HG03565 (cell line): ENCODE measurements around the gene DOP1A.

ENCODE experiments used
- ATAC-seq: cut with Tn5 transposase; IDR thresholded peaks from one replicate; pipeline ENCODE4 v1.9.1; 2021; ENCODE audit warnings: mild to moderate bottlenecking, moderate library complexity; ENCODE audit not compliant: unreplicated experiment

The DOP1A gene

GRCh38 chr6:83067448-83068439 lies at the start of gene DOP1A:
TSS of gene DOP1A (plus strand) at chr6:83067671. CDS start at chr6:83096978, 29,307 bp downstream.
- peak; percentile 74 for ATAC-seq

GRCh38 chr6:83019741-83020140 lies 47.7 kb upstream of the DOP1A start:
- ATAC-seq, result no peak

DNA sequence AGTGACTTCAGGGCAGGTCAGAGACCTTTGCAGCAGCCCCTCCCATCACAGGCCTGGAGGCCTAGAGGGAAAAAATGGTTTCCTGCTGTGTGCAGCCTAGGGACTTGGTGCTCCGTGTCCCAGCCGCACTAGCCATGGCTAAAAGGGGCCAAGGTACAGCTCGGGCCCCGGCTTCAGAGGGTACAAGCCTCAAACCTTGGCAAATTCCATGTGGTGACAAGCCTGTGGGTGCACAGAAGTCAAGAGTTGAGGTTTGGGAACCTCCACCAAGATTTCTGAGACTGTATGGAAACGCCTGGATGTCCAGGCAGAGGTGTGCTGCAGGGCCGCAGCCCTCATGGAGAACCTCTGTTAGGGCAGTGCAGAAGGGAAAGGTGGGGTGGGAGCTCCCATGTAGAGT lies 35.8 kb upstream of the DOP1A start:
- no peak for ATAC-seq

GRCh38 chr6:83038246-83038645 lies 29.2 kb upstream of the DOP1A start:
- no peak for ATAC-seq

DNA sequence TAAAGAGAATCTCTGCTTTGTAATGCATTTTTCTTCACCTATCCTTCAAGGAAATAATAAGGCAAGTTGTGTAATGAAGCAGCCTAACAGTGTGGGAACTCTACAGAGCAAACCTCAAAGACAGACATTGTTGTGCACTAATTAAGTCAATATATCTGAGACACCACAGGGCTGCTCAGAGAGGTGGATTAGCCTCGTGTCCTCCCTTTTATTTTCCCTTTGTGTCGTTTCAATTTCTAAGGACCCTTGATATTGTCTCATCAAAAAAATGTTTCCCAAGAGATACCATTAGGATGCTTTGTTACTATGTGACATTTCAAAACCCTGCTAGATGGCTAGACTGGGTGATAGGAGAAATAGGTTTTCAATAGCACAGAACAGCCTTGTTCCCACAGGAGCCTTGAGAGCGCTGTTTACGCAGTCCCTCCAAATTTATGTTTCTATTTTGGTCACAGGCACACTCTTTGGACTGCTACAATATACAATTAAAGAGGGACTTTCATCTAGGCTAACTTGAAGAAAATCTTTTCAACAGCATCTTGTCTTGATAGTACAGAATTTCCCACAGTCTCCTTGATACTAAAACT lies 24.9 kb upstream of the DOP1A start:
- no peak for ATAC-seq

DNA sequence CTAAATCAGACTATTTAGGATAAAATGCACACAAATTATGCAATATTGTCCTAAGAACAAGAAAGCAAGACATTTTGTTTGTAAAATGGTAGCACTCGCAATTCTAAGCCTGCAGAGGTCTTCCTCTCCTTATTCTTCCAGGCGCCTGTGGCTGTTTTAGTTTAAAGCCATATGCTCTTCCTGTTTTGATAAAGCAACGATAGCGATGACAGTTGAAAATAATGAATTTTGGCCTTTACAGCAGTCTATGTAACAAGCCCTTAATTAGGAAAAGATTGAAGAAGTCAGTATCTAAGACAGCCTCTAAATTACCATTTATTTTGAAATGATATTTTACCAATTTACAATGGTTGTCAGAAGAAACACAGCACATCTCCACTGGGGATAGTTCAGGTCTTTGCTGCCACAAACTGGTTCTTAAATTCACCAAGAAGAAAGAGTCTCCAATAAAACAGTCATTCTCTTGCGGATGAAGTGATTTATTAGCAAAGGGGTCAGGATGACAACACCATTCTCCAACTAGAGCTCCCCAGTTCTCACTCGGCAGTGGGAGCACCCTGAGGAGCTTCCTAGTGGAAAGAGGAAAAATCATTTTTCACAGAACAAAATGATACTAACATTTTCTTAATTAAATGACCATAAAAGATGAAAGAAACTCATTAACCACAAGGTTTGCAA lies 23.2 kb upstream of the DOP1A start:
- no peak for ATAC-seq

- ATAC-seq, result no peak
Observed at GRCh38 chr6:83047065-83047754, 20.3 kb upstream of the DOP1A start.

- ATAC-seq, result no peak
Observed at GRCh38 chr6:83051377-83052172, 15.9 kb upstream of the DOP1A start.

DNA sequence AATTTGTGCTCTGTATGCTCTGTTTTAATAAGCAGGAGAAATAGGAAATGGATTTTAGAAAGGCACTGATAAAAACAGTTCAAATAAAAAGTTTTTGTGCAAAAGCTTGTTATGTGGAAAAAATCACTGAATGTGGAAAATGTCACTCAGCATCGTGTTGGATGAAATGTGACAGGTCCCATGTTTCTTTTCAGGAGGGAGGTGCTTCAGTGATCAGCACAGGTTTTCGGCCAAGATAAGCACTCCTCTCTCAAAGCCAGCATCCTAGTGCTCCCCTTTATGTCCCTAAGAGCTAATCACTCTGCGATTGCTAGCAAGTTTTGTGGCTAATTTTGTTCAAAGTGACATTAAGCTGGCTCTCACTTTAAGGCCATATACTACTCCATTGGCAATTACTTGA lies 13.8 kb upstream of the DOP1A start:
- ATAC-seq, result no peak

GRCh38 chr6:83055366-83055964 lies 12.0 kb upstream of the DOP1A start:
- no peak for ATAC-seq

DNA sequence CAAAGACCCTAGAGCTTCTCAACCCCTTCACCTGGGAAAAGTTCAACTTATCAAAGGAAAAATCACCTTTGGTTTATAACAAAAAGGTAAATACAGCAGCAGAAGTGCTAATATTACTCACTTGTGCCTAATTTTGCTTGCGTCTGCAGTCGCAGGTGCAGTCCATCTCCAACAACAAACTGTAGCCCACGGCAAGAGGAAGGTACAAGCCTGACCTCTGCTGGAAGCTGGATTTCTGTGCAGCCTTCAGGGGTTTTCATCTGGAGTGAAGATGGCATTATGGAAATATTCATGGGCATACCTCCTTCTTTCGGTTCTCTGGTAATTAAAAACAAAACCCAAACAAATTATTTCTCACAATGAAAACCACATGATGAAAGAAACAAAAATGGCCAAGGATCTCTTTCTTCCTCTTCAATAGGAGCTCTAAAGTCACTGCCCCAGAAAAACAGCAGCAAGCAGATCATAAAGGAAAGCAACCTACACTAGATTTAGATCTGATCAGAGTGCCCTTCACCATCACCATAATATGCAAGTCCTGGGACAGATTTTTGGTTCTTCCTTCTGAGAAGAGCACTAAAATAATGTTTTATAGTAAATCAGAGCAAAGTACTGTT lies 9.7 kb upstream of the DOP1A start:
- ATAC-seq, result peak; percentile 85

- ATAC-seq, result no peak
Observed at GRCh38 chr6:83061190-83061589, 6.3 kb upstream of the DOP1A start.

- ATAC-seq, result no peak
Observed at GRCh38 chr6:83062225-83062624, 5.2 kb upstream of the DOP1A start.

DNA sequence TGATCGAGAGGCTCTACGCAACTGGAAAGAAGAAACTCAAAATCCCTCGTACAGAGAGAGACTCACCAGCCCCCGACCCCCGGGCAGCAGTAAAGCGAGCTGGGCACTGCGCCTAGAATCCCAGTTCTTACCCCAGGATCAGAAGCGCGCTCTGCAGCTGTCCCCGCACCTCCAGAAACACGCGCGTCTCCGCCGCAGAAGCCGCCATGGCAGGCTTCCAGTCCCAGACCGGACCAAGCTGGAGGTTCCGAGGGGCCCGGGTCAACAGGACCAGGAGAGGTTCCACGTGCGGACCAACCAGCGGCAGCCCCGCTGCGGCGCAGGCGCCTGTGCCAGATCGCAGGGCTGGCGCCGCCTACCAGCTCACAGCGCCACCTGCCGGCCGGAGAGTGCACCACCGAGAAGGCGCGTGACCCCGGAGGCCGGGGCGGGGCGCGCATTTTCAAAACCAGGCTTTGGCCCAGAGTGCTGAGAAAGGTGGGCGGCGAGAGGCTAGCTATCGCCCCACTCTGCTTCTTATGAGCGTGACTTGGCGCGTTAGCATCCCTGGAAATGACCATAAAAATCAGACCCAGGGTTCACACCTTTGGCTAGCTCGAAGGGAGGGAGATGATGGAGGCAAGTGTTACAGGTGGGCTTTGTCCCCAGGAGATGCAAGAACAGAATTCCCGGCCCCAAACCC lies 1.8 kb upstream of the DOP1A start, which contains the start of gene UBE3D:
UBE3D (minus strand) TSS at position 331 of the 682 bp plus-strand sequence; CDS start at position 208, 123 bp downstream.
- peak; percentile 62 for ATAC-seq

GRCh38 chr6:83068616-83069015 lies 1.1 kb downstream of the DOP1A start:
- ATAC-seq, result no peak

DNA sequence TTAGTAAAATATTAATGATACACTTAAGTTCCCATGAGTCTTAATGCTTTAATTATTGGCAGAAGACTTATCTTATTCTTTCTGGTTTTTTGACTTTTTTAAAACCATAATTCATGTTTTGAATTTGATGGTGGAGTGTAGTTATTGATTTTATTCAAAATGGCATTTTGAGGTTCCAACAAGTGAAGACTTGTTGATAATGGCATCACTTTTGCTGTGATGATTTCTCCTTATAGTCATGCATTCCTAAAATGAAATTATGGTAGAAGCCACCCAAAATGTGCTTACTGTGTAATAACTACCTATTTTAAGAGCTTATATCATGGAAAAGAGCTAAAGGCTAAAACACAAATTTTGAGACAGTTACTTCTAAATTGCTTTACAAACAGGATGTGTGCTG lies 2.2 kb downstream of the DOP1A start:
- ATAC-seq, result no peak

DNA sequence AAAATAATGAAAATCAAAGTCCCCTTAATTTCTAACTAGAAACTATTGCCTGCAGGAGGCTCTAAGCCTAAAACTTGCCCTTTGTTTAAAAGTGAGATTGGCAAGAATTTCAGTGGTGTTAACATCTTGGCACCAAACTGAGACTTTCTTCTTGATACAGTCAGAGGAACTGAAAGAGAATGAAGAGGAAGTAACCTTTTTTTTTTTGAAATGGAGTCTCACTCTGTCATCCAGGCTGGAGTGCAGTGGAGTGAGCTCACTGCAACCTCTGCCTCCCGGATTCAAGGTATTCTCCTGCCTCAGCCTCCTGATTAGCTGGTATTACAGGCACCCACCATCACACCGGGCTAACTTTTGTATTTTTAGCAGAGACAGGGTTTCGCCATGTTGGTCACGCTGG lies 3.6 kb downstream of the DOP1A start:
- ATAC-seq, result peak; percentile 55

DNA sequence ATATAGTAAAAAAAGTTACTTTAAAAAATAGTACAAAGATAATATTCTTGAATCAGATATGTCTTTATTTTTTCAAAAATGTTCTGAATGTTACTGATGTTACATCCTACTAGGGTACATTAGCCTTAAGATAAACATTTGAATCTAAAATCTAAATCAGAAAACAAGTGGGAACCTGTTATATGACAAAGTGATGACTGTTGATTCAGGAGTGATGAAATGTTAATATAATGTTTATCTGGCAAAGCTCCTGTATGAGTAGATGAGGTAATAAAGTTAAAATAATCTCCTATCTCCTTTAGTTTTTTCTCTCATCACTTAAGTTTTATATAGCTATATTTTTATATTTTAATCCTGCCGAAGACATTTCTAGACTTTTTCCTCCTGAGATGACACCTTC lies 4.2 kb downstream of the DOP1A start:
- no peak for ATAC-seq

DNA sequence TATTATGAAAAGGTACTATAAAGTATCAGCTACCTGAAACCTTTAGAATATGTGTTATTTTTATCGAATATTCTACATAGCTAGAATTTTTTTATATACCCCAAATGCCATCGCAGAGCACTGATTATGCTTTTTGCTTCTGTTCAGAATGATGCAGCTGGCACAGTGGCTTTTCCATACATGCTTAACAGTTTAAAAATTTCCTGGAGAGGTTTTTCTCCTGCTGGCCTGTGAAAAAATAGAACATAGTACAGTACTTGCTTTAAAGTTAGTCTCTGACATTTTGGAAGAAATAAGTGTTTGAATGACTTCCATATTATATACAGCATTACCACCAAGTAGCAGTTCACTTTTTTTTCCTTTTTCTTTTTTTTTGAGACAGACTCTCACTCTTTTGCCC lies 5.3 kb downstream of the DOP1A start:
- ATAC-seq, result no peak
